Adipocyte (in vitro differentiated cells): ENCODE data around the gene FOXK1.

Experiments
- DNase-seq: peaks from one replicate; pipeline ENCODE4 v3.0.0-alpha.2; 2015; ENCODE audit warnings: low read depth
- H3K27me3 ChIP-seq: replicated peaks from 2 replicates; pipeline ENCODE4 v1.7.0; 2013; ENCODE audit warnings: mild to moderate bottlenecking, low read length, moderate library complexity; ENCODE audit not compliant: control insufficient read depth, insufficient read depth
- H3K36me3 ChIP-seq: 2 replicates; pipeline ENCODE4 v1.7.0; 2013; ENCODE audit warnings: low read length, mild to moderate bottlenecking, moderate library complexity; ENCODE audit not compliant: control insufficient read depth, insufficient read depth, severe bottlenecking
- H3K4me1 ChIP-seq: 2 replicates; pipeline ENCODE4 v1.7.0; 2013; ENCODE audit warnings: mild to moderate bottlenecking, low read length, moderate library complexity; ENCODE audit not compliant: control insufficient read depth, insufficient read depth
- H3K4me3 ChIP-seq: 2 replicates; pipeline ENCODE4 v1.7.0; 2013; ENCODE audit warnings: mild to moderate bottlenecking, low read length, moderate library complexity
- H3K9ac ChIP-seq: 2 replicates; pipeline ENCODE4 v1.7.0; 2013; ENCODE audit warnings: mild to moderate bottlenecking, low read length, moderate library complexity
- H3K9me3 ChIP-seq: 2 replicates; pipeline ENCODE4 v1.7.0; 2013; ENCODE audit warnings: mild to moderate bottlenecking, low read length, moderate library complexity; ENCODE audit not compliant: control insufficient read depth

The FOXK1 gene

GRCh38 chr7:4702961-4703512 lies 20.9 kb downstream of the FOXK1 start:
- DNase-seq = no peak
- no peaks in the 10 kb centered on the region for H3K9me3 ChIP-seq
- no peaks in the 10 kb centered on the region for H3K27me3 ChIP-seq
- H3K4me1 ChIP-seq = peaks cover 23% of the 10 kb centered on the region
- H3K9ac ChIP-seq = peak overlapping the region; percentile 64
- H3K36me3 ChIP-seq = no peaks in the 10 kb centered on the region
- peak overlapping the region; percentile 32 for H3K4me3 ChIP-seq

GRCh38 chr7:4703532-4703931 lies 21.4 kb downstream of the FOXK1 start:
- H3K4me3 ChIP-seq = peak overlapping the region; percentile 32
- H3K9ac ChIP-seq = peak overlapping the region; percentile 64
- no peaks in the 10 kb centered on the region for H3K36me3 ChIP-seq
- DNase-seq = no peak
- peaks cover 23% of the 10 kb centered on the region for H3K4me1 ChIP-seq
- no peaks in the 10 kb centered on the region for H3K9me3 ChIP-seq
- no peaks in the 10 kb centered on the region for H3K27me3 ChIP-seq

- H3K4me1 ChIP-seq = peaks cover 21% of the 10 kb centered on the region
- no peaks in the 10 kb centered on the region for H3K9me3 ChIP-seq
- no peak for DNase-seq
- peaks cover 7% of the 10 kb centered on the region for H3K36me3 ChIP-seq
- H3K4me3 ChIP-seq = no peak overlapping the region
- H3K27me3 ChIP-seq = no peaks in the 10 kb centered on the region
- no peak overlapping the region for H3K9ac ChIP-seq
Observed at GRCh38 chr7:4706384-4707216, 24.5 kb downstream of the FOXK1 start.

GRCh38 chr7:4707217-4707741 lies 25.2 kb downstream of the FOXK1 start:
- H3K9me3 ChIP-seq = no peaks in the 10 kb centered on the region
- no peak overlapping the region for H3K9ac ChIP-seq
- no peak for DNase-seq
- H3K36me3 ChIP-seq = peaks cover 7% of the 10 kb centered on the region
- H3K4me1 ChIP-seq = peaks cover 28% of the 10 kb centered on the region
- no peaks in the 10 kb centered on the region for H3K27me3 ChIP-seq
- no peak overlapping the region for H3K4me3 ChIP-seq

GRCh38 chr7:4707980-4708411 lies 25.9 kb downstream of the FOXK1 start:
- no peaks in the 10 kb centered on the region for H3K9me3 ChIP-seq
- H3K27me3 ChIP-seq = no peaks in the 10 kb centered on the region
- peaks cover 29% of the 10 kb centered on the region for H3K4me1 ChIP-seq
- DNase-seq = no peak
- H3K9ac ChIP-seq = no peak overlapping the region
- peaks cover 7% of the 10 kb centered on the region for H3K36me3 ChIP-seq
- H3K4me3 ChIP-seq = no peak overlapping the region

GRCh38 chr7:4709187-4709586 lies 27.1 kb downstream of the FOXK1 start:
- Histone ChIP-seq H3K27me3 (no peaks in the 10 kb centered on the region), H3K4me1 (peaks cover 32% of the 10 kb centered on the region), H3K9me3 (no peaks in the 10 kb centered on the region), H3K4me3 (no peak overlapping the region), H3K36me3 (peaks cover 7% of the 10 kb centered on the region), H3K9ac (no peak overlapping the region)
- DNase-seq = no peak

GRCh38 chr7:4711093-4711492 lies 29.0 kb downstream of the FOXK1 start:
- no peak for DNase-seq
- Histone ChIP-seq H3K9me3 (no peaks in the 10 kb centered on the region), H3K36me3 (peaks cover 7% of the 10 kb centered on the region), H3K4me1 (peaks cover 50% of the 10 kb centered on the region), H3K4me3 (no peak overlapping the region), H3K9ac (no peak overlapping the region), H3K27me3 (no peaks in the 10 kb centered on the region)

- no peak for DNase-seq
- peaks cover 7% of the 10 kb centered on the region for H3K36me3 ChIP-seq
- H3K27me3 ChIP-seq = no peaks in the 10 kb centered on the region
- H3K9me3 ChIP-seq = no peaks in the 10 kb centered on the region
- H3K9ac ChIP-seq = no peak overlapping the region
- H3K4me3 ChIP-seq = no peak overlapping the region
- peaks cover 49% of the 10 kb centered on the region for H3K4me1 ChIP-seq
Observed at GRCh38 chr7:4711634-4712033, 29.5 kb downstream of the FOXK1 start.

GRCh38 chr7:4712281-4713182 lies 30.4 kb downstream of the FOXK1 start:
- Histone ChIP-seq H3K4me1 (peaks cover 49% of the 10 kb centered on the region), H3K9ac (peak overlapping the region; percentile 75), H3K4me3 (peak overlapping the region; percentile 65), H3K36me3 (peaks cover 7% of the 10 kb centered on the region), H3K27me3 (no peaks in the 10 kb centered on the region), H3K9me3 (no peaks in the 10 kb centered on the region)
- DNase-seq = peak; percentile 28

- DNase-seq = peak; percentile 50
- H3K36me3 ChIP-seq = peaks cover 8% of the 10 kb centered on the region
- peaks cover 49% of the 10 kb centered on the region for H3K4me1 ChIP-seq
- peak overlapping the region; percentile 75 for H3K9ac ChIP-seq
- peak overlapping the region; percentile 65 for H3K4me3 ChIP-seq
- H3K9me3 ChIP-seq = no peaks in the 10 kb centered on the region
- no peaks in the 10 kb centered on the region for H3K27me3 ChIP-seq
Observed at GRCh38 chr7:4713183-4713784, 31.2 kb downstream of the FOXK1 start.
